BJ (cell line): ENCODE measurements around the gene HPS1. TPM values are rescaled to one million over a fixed set of nuclear protein-coding genes. Genes with fewer than 3 reads are reported as not detected.

Source experiments
- CTCF ChIA-PET: fragments of 350-600 bp; formaldehyde crosslinking; extraction: SDS; loops from one replicate; lab custom pipeline; 2021; ENCODE audit warnings: antibody characterized with exemption, inconsistent platforms; lab: Yijun Ruan, JAX
- POLR2A ChIA-PET: fragments of 300-600 bp; sonication (Branson Sonifier 250); formaldehyde crosslinking; extraction: SDS; loops from one replicate; lab custom pipeline; 2021; ENCODE audit warnings: antibody characterized with exemption; lab: Charles Lee
- DNase-seq: peaks from one replicate; pipeline ENCODE4 v3.0.0-alpha.2; 2011; ENCODE audit warnings: low read depth
- H3K27me3 ChIP-seq: 2 replicates; pipeline ENCODE4 v1.6.0; 2011; ENCODE audit warnings: low read length; ENCODE audit not compliant: control insufficient read depth, insufficient read depth
- H3K36me3 ChIP-seq: 2 replicates; pipeline ENCODE4 v1.5.1; 2011; ENCODE audit warnings: low read length; ENCODE audit not compliant: control insufficient read depth, insufficient read depth
- H3K4me3 ChIP-seq: 2 replicates; pipeline ENCODE4 v1.5.1; 2011; ENCODE audit warnings: low read depth, mild to moderate bottlenecking, control low read depth, low read length
- CTCF ChIP-seq: IDR thresholded peaks from 2 replicates; pipeline ENCODE4 v1.5.1; 2011; ENCODE audit warnings: low read depth, mild to moderate bottlenecking, control low read depth, inconsistent platforms, low read length, moderate library complexity; ENCODE audit not compliant: insufficient read depth
- polyA plus RNA-seq: library from polyadenylated mRNA; depleted of rRNA; stranded (reverse); fragments of >200 nt; gene quantifications from 2 replicates; pipeline ENCODE4 v1.2.3, GENCODE V29; 2011

HPS1 gene
- polyA plus RNA-seq, 1 experiment = 88.8 TPM

DNA sequence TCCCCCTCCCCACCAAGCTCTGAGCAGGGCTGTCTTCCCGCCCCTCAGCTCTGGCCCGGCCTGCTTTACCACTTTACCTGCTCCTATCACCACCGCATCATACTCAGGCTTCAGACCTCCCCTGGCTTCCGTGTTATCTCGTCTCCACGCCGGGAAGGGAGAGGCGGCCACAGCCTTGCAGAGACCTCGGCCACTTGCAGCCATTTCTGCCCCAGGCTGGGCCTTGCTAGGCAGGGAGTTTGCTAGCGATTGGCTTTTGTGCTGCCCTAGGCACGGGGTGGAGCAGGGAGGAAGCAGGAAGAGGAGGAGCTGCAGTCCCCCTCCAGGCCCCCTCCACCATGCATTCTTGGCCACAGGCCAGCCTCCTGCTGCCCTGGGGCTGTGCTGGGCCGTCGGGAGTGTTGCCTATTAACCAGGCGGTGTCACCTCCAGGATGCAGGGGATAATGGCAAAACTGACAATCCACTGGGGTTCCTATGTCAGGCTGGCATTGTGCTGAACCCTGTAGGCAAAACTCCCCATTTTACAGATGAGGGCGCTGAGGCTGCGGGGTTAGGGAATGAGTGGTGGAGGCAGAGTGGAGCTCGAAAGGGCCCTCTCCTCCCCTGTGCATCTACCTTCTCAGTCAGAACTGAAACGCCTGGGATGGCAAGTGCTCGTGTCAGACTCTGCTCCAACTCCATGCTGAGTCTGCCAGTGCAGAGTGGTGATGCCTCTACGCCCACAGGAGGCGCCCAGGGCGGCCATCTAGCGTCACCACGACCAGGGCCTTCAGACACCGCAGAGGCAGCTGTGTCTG, 31.6 kb downstream of the HPS1 start, which contains the start of gene PYROXD2:
Gene PYROXD2 (minus strand): TSS at position 251 of the 799 bp plus-strand sequence. CDS start 47 bp downstream, at position 204.
- ChIA-PET CTCF (interaction anchor here (0.9 to 7.2 kb wide), 5 partner anchors 9 to 106 kb away, joined by 3 to 44 read pairs (median 7); no protein-coding TSS in a partner anchor), POLR2A (interaction anchor here (1.0 kb wide), 1 partner anchor 12 kb away, joined by 3 read pairs; no protein-coding TSS in a partner anchor)
- peak within 1 kb of the TSS; percentile 61 for H3K4me3 ChIP-seq
- H3K36me3 ChIP-seq = peaks cover 13% of the 10 kb centered on the region
- peak; percentile 18; the same call in 1 of the 2 replicates for TF ChIP-seq CTCF
- DNase-seq = peak; percentile 65
- H3K27me3 ChIP-seq = no peaks in the 10 kb centered on the region

- TF ChIP-seq CTCF = no peak
- ChIA-PET CTCF (interaction anchor here (0.9 to 7.2 kb wide), 5 partner anchors 10 to 105 kb away, joined by 3 to 44 read pairs (median 7); no protein-coding TSS in a partner anchor), POLR2A (interaction anchor here (1.0 kb wide), 1 partner anchor 12 kb away, joined by 3 read pairs; no protein-coding TSS in a partner anchor)
- no peak for DNase-seq
- Histone ChIP-seq H3K27me3 (no peaks in the 10 kb centered on the region), H3K4me3 (peak overlapping the region; percentile 61), H3K36me3 (peaks cover 11% of the 10 kb centered on the region)
Observed at GRCh38 chr10:98414578-98414931, 32.2 kb downstream of the HPS1 start.

- no peaks in the 10 kb centered on the region for H3K27me3 ChIP-seq
- TF ChIP-seq CTCF = no peak
- no peak for DNase-seq
- peaks cover 1% of the 10 kb centered on the region for H3K36me3 ChIP-seq
- H3K4me3 ChIP-seq = no peak overlapping the region
- ChIA-PET POLR2A (no interaction called here), CTCF (interaction anchor here (1.0 to 7.2 kb wide), 6 partner anchors 11 to 169 kb away, joined by 3 to 44 read pairs (median 4); no protein-coding TSS in a partner anchor)
Observed at GRCh38 chr10:98411768-98412167, 35.0 kb downstream of the HPS1 start.

- no peak for TF ChIP-seq CTCF
- no peak for DNase-seq
- peaks cover 1% of the 10 kb centered on the region for H3K36me3 ChIP-seq
- no peaks in the 10 kb centered on the region for H3K27me3 ChIP-seq
- ChIA-PET CTCF (interaction anchor here (1.0 to 7.2 kb wide), 2 partner anchors 14 to 168 kb away, joined by 3 to 44 read pairs; no protein-coding TSS in a partner anchor), POLR2A (no interaction called here)
- no peak overlapping the region for H3K4me3 ChIP-seq
Observed at GRCh38 chr10:98411166-98411565, 35.6 kb downstream of the HPS1 start.

DNA sequence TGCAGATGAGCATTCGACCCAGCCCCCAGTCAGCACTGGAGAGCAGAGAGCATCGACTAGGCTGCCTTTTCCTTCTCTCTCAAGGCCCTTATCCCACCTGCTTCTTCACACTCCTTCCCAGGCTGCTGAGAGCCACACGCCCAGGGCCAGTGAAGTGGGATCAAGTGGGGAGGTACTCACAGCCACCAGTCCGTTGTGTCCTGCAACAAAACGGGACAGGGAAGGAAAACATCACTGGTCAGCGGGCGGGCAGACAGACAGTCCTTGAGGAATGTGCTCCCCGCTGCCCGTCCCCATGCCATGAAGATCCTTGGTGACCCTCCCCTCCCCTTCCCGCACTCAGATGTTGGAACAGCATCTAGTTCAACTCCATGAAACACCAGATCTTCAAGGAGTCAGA, 36.0 kb downstream of the HPS1 start:
- POLR2A ChIA-PET = no interaction called here
- DNase-seq = no peak
- no peak overlapping the region for H3K4me3 ChIP-seq
- H3K27me3 ChIP-seq = no peaks in the 10 kb centered on the region
- no peak for TF ChIP-seq CTCF
- CTCF ChIA-PET = interaction anchor here (1.0 kb wide), 1 partner anchor 168 kb away, joined by 3 read pairs; no protein-coding TSS in a partner anchor
- peaks cover 1% of the 10 kb centered on the region for H3K36me3 ChIP-seq
